OCI-LY3 (cell line): ENCODE measurements around the gene KRT38.

Experiments
- H2AFZ ChIP-seq: fragments of 200-600, 300-600 bp; shearing (Covaris generic); 2 replicates; pipeline ENCODE4 v1.6.0; 2014; ENCODE audit warnings: antibody characterized with exemption, low read depth, low read length
- H3K27ac ChIP-seq: fragments of 200-600, 300-600 bp; sonication (generic); 2 replicates; pipeline ENCODE4 v1.5.1; 2014; ENCODE audit warnings: mild to moderate bottlenecking, low read length, moderate library complexity, mixed read lengths
- H3K27me3 ChIP-seq: fragments of 200-600, 300-600 bp; sonication (generic); 2 replicates; pipeline ENCODE4 v1.6.1; 2014; ENCODE audit warnings: low read depth, low read length, mixed read lengths
- H3K36me3 ChIP-seq: fragments of 200-600, 300-600 bp; sonication (generic); replicated peaks from 2 replicates; pipeline ENCODE3; 2014; ENCODE audit warnings: low read depth, low read length, mixed read lengths
- H3K4me1 ChIP-seq: fragments of 300-600, 200-600 bp; sonication (generic); 2 replicates; pipeline ENCODE4 v1.6.1; 2014; ENCODE audit warnings: low read length, mixed read lengths
- H3K4me2 ChIP-seq: fragments of 200-600, 300-600 bp; sonication (generic); 2 replicates; pipeline ENCODE4 v1.6.1; 2014; ENCODE audit warnings: low read length, mixed read lengths
- H3K4me3 ChIP-seq: fragments of 300-600, 200-600 bp; sonication (generic); 2 replicates; pipeline ENCODE4 v1.5.1; 2014; ENCODE audit warnings: antibody characterized with exemption, mild to moderate bottlenecking, low read length, moderate library complexity
- H3K79me2 ChIP-seq: fragments of 300-600, 200-600 bp; shearing (Covaris generic); 2 replicates; pipeline ENCODE4 v1.6.1; 2014; ENCODE audit warnings: mild to moderate bottlenecking, low read length, mixed read lengths
- H3K9ac ChIP-seq: fragments of 300-600, 200-600 bp; shearing (Covaris generic); 2 replicates; pipeline ENCODE4 v1.6.0; 2014; ENCODE audit warnings: mild to moderate bottlenecking, low read length, moderate library complexity
- H3K9me3 ChIP-seq: fragments of 200-600, 300-600 bp; shearing (Covaris generic); 2 replicates; pipeline ENCODE4 v1.6.1; 2014; ENCODE audit warnings: low read length, mixed read lengths; ENCODE audit not compliant: insufficient read depth
- H4K20me1 ChIP-seq: fragments of 200-600, 300-600 bp; sonication (generic); 2 replicates; pipeline ENCODE4 v1.6.1; 2016; ENCODE audit warnings: low read length, mixed read lengths; ENCODE audit not compliant: insufficient read depth
- CTCF ChIP-seq: fragments of 200-600, 300-600 bp; sonication (generic); IDR thresholded peaks from 2 replicates; pipeline ENCODE4 v1.5.1; 2014; ENCODE audit warnings: antibody characterized with exemption, low read length, low read depth
- EZH2phosphoT487 ChIP-seq: fragments of 200-600 bp; shearing (Covaris generic); IDR thresholded peaks from 2 replicates; pipeline ENCODE4 v1.6.1; 2018; ENCODE audit warnings: antibody characterized with exemption, mixed run types, low read depth

The KRT38 gene

GRCh38 chr17:41484920-41485904 is 44.4 kb upstream of the KRT38 start:
- Histone ChIP-seq H3K36me3 (no peaks in the 10 kb centered on the region), H3K27ac (no peak overlapping the region), H3K4me1 (peaks cover 6% of the 10 kb centered on the region), H3K9me3 (no peaks in the 10 kb centered on the region), H3K9ac (no peak overlapping the region), H3K4me2 (no peak overlapping the region), H3K4me3 (no peak overlapping the region), H2AFZ (no peak overlapping the region), H4K20me1 (no peaks in the 10 kb centered on the region), H3K27me3 (no peaks in the 10 kb centered on the region), H3K79me2 (no peaks in the 10 kb centered on the region)
- TF ChIP-seq EZH2phosphoT487 (no peak), CTCF (no peak)

GRCh38 chr17:41483991-41484826 is 43.4 kb upstream of the KRT38 start:
- Histone ChIP-seq H3K27me3 (no peaks in the 10 kb centered on the region), H3K36me3 (no peaks in the 10 kb centered on the region), H3K27ac (no peak overlapping the region), H3K4me1 (peaks cover 10% of the 10 kb centered on the region), H2AFZ (no peak overlapping the region), H3K4me3 (no peak overlapping the region), H3K4me2 (no peak overlapping the region), H3K79me2 (no peaks in the 10 kb centered on the region), H3K9me3 (no peaks in the 10 kb centered on the region), H4K20me1 (no peaks in the 10 kb centered on the region), H3K9ac (no peak overlapping the region)
- no peak for TF ChIP-seq CTCF
- no peak for TF ChIP-seq EZH2phosphoT487

- Histone ChIP-seq H4K20me1 (no peaks in the 10 kb centered on the region), H3K36me3 (no peaks in the 10 kb centered on the region), H2AFZ (no peak overlapping the region), H3K79me2 (no peaks in the 10 kb centered on the region), H3K27ac (no peak overlapping the region), H3K9me3 (no peaks in the 10 kb centered on the region), H3K4me1 (peaks cover 10% of the 10 kb centered on the region), H3K4me3 (no peak overlapping the region), H3K27me3 (no peaks in the 10 kb centered on the region), H3K4me2 (no peak overlapping the region), H3K9ac (no peak overlapping the region)
- TF ChIP-seq CTCF (no peak), EZH2phosphoT487 (no peak)
Measured at GRCh38 chr17:41483531-41483930, 42.7 kb upstream of the KRT38 start.

GRCh38 chr17:41481036-41481435 is 40.3 kb upstream of the KRT38 start, which contains the start of gene KRT35:
KRT35 (minus strand) TSS chr17:41481151; CDS start chr17:41481097, 54 bp downstream.
- H3K79me2 ChIP-seq: no peaks in the 10 kb centered on the region
- no peak within 1 kb of the TSS for H3K4me2 ChIP-seq
- no peaks in the 10 kb centered on the region for H3K27me3 ChIP-seq
- H3K9ac ChIP-seq: no peak within 1 kb of the TSS
- TF ChIP-seq CTCF: no peak
- no peak for TF ChIP-seq EZH2phosphoT487
- H4K20me1 ChIP-seq: no peaks in the 10 kb centered on the region
- H2AFZ ChIP-seq: no peak within 1 kb of the TSS
- H3K9me3 ChIP-seq: no peaks in the 10 kb centered on the region
- H3K27ac ChIP-seq: no peak within 1 kb of the TSS
- peaks cover 10% of the 10 kb centered on the region for H3K4me1 ChIP-seq
- H3K36me3 ChIP-seq: no peaks in the 10 kb centered on the region
- H3K4me3 ChIP-seq: no peak within 1 kb of the TSS
